Prostate gland (tissue), 2 donors: Measurements from ENCODE around the gene DGKI.

Experiments used
- POLR2A ChIP-seq: fragments of 450-650 bp; IDR thresholded peaks from one replicate; pipeline ENCODE4 v1.6.1; 2016; ENCODE audit warnings: antibody characterized with exemption, mild to moderate bottlenecking
- TF ChIP-seq, protein P1 (sequence below), 4 experiments: fragments of 200-600 bp in 2 of 4; fragments of 450-650 bp in 2 of 4; sonication (generic) in 2 of 4; IDR thresholded peaks; 1 replicate in 3 of 4; 2 replicates in 1 of 4; pipeline ENCODE4 v1.5.1; 2016 to 2019; ENCODE audit warnings: antibody characterized with exemption in 4 of 4, mild to moderate bottlenecking in 2 of 4, moderate library complexity in 2 of 4

DNA sequence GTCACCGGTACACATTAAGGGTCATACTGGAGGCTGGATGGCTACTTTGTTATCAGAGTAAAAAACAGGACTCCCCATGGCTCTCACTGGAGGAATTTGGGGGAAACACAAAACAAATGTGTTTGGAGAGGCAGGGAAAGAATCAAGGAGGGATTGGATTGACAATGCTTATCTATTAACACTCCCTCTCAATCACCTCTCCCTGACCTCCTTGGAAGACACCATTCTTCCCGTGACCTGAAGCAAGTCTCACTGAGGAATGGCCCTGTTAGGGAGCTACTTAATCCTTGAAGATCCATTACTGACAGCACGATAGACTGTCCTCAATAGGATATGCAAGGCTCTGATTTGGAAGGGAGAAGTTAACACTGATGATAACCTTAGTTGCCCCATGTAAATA lies 261.2 kb downstream of the DGKI start:
- no peak for TF ChIP-seq POLR2A
- TF ChIP-seq, protein P1, sequence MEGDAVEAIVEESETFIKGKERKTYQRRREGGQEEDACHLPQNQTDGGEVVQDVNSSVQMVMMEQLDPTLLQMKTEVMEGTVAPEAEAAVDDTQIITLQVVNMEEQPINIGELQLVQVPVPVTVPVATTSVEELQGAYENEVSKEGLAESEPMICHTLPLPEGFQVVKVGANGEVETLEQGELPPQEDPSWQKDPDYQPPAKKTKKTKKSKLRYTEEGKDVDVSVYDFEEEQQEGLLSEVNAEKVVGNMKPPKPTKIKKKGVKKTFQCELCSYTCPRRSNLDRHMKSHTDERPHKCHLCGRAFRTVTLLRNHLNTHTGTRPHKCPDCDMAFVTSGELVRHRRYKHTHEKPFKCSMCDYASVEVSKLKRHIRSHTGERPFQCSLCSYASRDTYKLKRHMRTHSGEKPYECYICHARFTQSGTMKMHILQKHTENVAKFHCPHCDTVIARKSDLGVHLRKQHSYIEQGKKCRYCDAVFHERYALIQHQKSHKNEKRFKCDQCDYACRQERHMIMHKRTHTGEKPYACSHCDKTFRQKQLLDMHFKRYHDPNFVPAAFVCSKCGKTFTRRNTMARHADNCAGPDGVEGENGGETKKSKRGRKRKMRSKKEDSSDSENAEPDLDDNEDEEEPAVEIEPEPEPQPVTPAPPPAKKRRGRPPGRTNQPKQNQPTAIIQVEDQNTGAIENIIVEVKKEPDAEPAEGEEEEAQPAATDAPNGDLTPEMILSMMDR (IDR thresholded peaks at IDR 0.05) = no peak
